ENCODE results near the gene BAIAP2L2.
A peak's percentile ranks its signal among the peaks of the same experiment; 100 is the strongest.
"Not testable (repeated sequence)": the region's sequence is repeated elsewhere in the genome, so short reads cannot be mapped to it uniquely, and the experiment has no call there.

Gene BAIAP2L2

GRCh38 chr22:38110008-38110862 lies at the start of gene BAIAP2L2:
BAIAP2L2 (minus strand) TSS chr22:38110684; CDS start chr22:38110525, 159 bp downstream.
- no peak for DNase-seq

- no peak for DNase-seq
Observed at GRCh38 chr22:38155703-38156102, 45.2 kb upstream of the BAIAP2L2 start.

- not testable (repeated sequence) for DNase-seq
Observed at GRCh38 chr22:38154563-38154915, 44.1 kb upstream of the BAIAP2L2 start.

GRCh38 chr22:38153821-38154562 lies 43.5 kb upstream of the BAIAP2L2 start:
- DNase-seq, result no peak

DNA sequence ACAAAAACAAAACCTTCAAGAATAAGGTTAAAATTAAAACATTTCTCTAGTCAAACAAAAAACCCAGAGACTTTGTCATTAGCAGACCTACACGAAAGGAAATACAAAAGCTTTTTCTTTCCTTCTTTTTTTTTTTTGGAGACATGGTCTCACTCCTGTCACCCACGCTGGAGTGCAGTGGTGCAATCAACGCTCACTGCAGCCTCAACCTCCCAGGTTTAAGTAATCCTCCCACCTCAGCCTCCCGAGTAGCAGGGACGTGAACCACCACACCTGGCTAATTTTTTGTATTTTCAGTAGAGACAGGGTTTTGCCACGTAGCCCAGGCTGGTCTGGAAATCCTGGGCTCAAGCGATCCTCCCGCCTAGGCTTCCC lies 40.6 kb upstream of the BAIAP2L2 start:
- no peak for DNase-seq

GRCh38 chr22:38148245-38148644 lies 37.8 kb upstream of the BAIAP2L2 start:
- DNase-seq, result no peak

DNA sequence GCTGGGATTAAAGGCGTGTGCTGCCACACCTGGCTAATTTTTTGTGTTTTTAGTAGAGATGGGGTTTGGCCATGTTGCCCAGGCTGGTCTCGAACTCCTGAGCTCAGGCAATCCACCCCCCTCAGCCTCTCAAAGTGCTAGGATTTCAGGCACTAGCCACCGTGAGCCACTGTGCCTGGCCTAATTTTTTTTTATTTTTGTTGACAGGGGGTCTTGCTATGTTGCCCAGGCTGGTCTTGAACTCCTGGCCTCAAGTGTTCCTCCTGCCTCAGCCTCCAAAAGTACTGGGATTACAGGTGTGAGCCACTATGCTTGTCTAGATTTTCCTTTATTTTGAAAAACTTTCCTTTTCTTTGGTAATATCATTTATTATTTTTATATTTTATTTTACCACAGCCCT lies 35.7 kb upstream of the BAIAP2L2 start:
- not testable (repeated sequence) for DNase-seq

DNA sequence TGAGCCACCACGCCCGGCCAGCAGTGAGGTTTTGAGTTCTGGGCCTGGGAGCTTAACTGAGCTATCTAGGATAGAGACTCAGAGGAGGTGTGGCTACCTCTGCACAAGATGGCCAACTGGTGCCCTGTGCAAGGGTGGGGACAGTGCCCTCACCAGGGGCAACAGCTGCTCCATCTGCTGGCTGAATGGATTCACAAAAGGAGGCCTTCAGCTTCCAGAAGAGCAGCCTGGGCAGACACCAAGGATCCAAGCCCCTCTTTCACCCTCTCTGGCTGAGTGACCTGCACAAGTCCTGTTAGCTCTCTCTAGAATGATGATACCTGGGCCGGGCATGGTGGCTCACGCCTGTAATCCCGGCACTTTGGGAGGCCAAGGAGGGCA lies 33.5 kb upstream of the BAIAP2L2 start:
- peak in 1 of 2 experiments; percentile 58 for DNase-seq

DNA sequence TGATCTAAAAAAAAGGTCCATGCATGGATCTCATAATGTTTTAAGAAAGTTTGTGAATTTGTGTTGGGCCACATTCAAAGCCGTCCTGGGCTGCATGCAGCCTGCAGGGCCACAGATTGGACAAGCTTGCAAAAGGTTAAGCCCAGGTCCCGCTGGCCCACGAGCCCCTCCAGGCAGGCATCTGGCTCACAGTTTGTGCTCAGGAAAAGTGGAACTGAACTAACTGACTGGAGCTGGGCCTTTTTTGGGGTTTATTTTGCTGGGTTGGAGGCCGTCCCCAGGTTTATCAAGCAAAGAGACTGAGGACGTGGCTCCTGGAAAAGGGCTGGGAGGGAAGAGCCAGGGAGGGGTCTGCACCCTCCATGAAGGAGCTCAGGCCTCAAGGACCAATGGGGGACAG lies 32.1 kb upstream of the BAIAP2L2 start:
- no peak for DNase-seq

DNA sequence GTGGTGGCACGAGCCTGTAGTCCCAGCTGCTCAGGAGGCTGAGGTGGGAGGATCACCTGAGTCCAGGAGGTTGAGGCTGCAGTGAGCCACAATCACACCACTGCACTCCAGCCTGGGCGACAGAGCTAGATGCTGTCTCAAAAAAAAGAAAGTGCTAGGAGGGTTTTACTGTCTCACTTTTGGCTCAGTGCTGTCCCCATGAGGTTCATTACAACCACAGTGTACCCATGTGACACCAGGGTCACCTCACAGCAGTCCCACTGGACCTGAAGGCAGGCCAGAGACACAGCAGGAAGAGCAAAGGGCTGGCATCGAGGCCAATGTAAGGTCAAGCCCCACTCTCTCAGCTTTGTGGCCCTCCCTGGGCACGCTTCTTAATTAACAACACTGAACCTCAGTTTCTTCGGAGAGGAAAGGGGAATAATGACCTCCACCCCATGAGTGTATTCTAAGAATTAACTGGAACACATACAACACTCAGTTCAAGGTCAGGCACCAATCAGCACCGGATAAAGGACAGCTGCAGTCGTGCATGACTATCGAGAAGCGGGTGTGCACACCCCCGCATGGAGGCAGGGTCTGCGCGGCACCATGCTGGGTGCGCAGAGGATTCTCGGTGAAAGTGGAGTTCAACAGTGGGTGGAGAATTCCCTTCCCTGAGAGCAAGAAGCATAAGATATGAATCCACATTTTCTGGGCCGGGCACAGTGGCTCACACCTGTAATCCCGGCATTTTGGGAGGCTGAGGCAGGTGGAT lies 30.9 kb upstream of the BAIAP2L2 start:
- DNase-seq, result no peak

GRCh38 chr22:38139901-38140300 lies 29.4 kb upstream of the BAIAP2L2 start:
- no peak for DNase-seq

GRCh38 chr22:38138961-38139360 lies 28.5 kb upstream of the BAIAP2L2 start:
- DNase-seq, result no peak

DNA sequence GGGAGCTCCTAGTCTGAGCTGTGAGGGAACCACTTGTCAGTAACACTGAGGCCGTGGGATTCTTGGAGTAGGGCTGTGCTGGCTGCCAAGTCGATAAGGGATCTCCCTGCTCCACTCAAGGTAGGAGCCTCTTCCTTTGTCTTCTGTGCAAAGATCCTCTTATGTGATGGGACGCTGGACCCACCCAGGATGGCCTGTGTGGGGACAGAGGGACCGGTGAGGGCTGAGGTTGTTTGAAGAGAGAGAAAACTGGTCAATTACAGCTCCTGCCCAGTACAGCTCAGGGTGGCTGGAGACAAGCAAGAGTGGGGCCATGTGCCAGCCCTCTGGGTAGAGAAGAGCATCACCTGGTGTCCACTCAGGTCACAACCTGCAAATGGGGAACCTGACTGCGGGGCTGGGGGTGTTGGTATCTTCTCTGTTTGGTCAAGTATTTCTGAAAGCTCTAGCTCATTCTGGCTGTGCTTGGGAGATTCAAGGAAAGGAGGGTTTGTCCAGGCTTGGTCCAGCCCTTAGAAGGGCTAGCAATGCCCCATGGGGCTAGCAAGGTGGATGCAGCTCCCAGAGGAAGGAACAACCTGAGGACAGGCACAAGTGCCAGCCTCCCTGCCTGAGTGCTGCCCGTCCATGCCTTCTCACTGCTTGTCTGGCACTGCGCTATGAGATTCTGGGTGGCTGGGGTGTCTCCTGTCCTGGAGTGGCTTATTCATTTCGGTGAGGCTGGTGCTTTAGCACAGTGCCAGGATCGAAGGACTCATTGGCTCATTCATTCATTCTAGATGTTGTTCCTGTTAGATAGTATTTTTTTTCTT lies 27.6 kb upstream of the BAIAP2L2 start:
- no peak for DNase-seq

DNA sequence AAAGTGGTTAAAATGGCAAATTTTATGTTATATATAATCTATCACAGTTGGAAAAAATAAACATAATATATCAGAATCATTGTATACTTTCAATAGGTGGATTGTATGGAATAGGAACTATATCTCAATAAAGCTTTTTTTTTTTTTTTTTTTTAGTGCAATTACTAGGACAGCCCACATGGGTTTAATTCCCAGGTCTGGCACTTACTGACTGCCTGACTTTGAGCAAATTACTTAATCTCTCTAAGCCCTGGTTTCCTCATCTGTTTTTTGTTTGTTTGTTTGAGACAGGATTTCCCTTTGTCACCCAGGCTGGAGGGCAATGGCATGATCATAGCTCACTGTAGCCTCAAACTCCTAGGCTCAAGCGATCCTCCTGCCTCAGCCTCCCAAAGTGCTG lies 26.1 kb upstream of the BAIAP2L2 start:
- no peak for DNase-seq

- DNase-seq, result no peak
Observed at GRCh38 chr22:38135133-38135706, 24.7 kb upstream of the BAIAP2L2 start.

- no peak for DNase-seq
Observed at GRCh38 chr22:38133331-38133730, 22.8 kb upstream of the BAIAP2L2 start.

DNA sequence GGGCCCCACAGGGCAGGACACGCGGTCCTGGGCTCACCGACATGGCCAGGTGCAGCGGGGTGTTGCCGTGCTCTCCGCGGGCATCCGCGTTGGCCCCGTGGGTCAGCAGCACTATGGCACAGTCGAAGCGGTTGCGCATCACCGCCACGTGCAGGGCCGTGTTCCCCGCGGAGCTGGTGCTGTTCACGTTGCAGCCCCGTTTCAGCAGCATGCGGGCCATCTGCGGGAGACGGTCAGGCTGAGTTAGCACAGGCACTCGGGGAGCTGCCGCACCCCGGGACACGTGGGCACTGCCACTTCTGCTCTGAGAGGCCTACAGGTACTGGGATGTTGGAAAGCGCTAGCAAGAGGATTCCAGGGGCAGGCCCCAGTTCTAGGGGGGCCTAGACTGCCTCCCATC lies 22.3 kb upstream of the BAIAP2L2 start:
- no peak for DNase-seq

DNA sequence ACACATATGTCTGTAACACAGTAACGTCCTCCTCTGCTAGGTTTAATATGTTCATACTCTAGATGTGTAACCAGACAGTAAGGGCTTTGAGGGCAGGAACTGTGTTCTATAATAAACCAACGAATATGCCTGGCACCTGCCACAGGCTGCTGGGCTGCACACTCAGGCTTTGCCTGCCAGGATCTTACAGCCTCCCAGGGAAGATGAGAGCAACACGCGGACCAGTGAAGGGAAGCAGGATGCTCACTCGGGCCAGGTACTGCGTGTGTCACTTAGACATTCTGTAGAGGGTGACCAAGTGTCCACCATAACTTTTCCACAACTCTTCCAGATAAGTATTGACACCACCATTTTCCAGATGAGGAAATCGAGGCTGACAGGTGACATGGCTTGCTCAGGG lies 21.7 kb upstream of the BAIAP2L2 start:
- no peak for DNase-seq

GRCh38 chr22:38131399-38131798 lies 20.9 kb upstream of the BAIAP2L2 start:
- DNase-seq, result no peak

DNA sequence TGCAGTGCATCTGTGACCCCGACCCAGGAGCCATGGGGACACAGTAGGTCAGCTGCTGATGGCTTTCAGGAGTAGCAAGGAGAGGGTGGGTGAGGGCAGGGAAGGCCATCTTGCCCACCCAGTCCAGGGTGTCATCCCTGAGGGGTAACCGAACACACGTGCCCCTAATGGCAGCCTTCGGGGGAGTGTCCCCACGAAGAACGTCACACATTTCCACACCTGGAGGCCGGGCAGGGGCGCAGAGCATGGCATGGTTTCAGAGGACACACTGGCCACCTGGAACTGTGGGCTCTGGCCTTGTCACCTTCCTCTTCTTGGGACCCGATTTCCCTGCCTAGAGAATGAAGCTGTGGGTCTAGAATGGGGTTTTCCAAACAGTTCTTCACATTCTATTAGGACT lies 19.4 kb upstream of the BAIAP2L2 start:
- DNase-seq, result no peak

- DNase-seq, result no peak
Observed at GRCh38 chr22:38129021-38129420, 18.5 kb upstream of the BAIAP2L2 start.

DNA sequence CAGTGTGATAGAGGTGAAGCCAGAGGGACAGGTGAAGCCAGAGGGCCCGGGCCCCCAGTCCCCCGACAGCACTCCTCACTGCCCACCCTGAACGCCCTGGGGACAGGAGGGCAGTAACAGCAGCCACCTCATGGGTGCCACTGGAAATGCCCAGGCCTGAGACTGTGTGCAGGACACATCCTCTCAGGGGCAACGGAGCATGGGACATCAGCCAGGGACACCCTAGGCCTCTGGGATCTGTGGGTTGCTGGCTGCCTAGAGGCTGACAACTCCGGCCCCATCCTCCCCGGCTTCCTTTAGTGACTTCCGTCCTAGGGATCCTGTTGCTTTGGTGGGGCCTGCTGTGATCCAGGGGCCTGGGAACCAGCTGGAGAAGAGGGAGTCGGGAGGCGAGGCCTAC lies 17.4 kb upstream of the BAIAP2L2 start:
- no peak for DNase-seq

All from SHP77 (cell line).